H1 (cell line): ENCODE results near the gene DTD1. TPM values are rescaled to one million over a fixed set of nuclear protein-coding genes. Genes with fewer than 3 reads are reported as not detected.

ENCODE experiments used
- CTCF ChIA-PET: fragments of 300-600 bp; sonication (Branson Sonifier 250); formaldehyde crosslinking; loops from one replicate; lab custom pipeline; 2021; ENCODE audit not compliant: partially characterized antibody; lab: Charles Lee
- POLR2A ChIA-PET: fragments of 300-600 bp; sonication (Branson Sonifier 250); formaldehyde crosslinking; loops from one replicate; lab custom pipeline; 2021; ENCODE audit warnings: inconsistent platforms; ENCODE audit not compliant: partially characterized antibody; lab: Charles Lee
- DNase-seq, 2 experiments: peaks; one replicate each; pipeline versions ENCODE4 v3.0.0 to v3.0.0-alpha.2; 2010 to 2022; ENCODE audit warnings: low spot score in 2 of 2, low read depth in 1 of 2, mixed read lengths in 1 of 2
- FAIRE-seq: peaks from 2 replicates; lab custom pipeline; 2011; peaks lifted over from hg19 to GRCh38; lab: Jason Lieb, UNC
- H2AFZ ChIP-seq: 2 replicates; pipeline ENCODE4 v1.8.1; 2012; ENCODE audit warnings: low read length, inconsistent platforms
- H2AK5ac ChIP-seq: 2 replicates; pipeline ENCODE4 v1.6.1; 2013; ENCODE audit warnings: low read depth, low read length
- H2BK120ac ChIP-seq: replicated peaks from 2 replicates; pipeline ENCODE3; 2013; ENCODE audit warnings: low read depth, low read length, inconsistent platforms
- H2BK12ac ChIP-seq: 2 replicates; pipeline ENCODE4 v1.6.1; 2013; ENCODE audit warnings: low read depth, low read length
- H2BK15ac ChIP-seq: 2 replicates; pipeline ENCODE4 v1.6.1; 2013; ENCODE audit warnings: low read length
- H2BK20ac ChIP-seq: 2 replicates; pipeline ENCODE4 v1.6.1; 2013; ENCODE audit warnings: low read length
- H2BK5ac ChIP-seq: 2 replicates; pipeline ENCODE4 v1.6.1; 2013; ENCODE audit warnings: low read depth, low read length
- H3K14ac ChIP-seq: 2 replicates; pipeline ENCODE4 v1.6.1; 2013; ENCODE audit warnings: inconsistent platforms; ENCODE audit not compliant: insufficient read length
- H3K18ac ChIP-seq: 2 replicates; pipeline ENCODE4 v1.6.1; 2013; ENCODE audit warnings: low read length; ENCODE audit errors: extremely low read depth
- H3K23ac ChIP-seq: 2 replicates; pipeline ENCODE4 v1.6.1; 2013; ENCODE audit warnings: inconsistent platforms; ENCODE audit not compliant: insufficient read length
- H3K23me2 ChIP-seq: 2 replicates; pipeline ENCODE4 v1.6.1; 2013; ENCODE audit warnings: low read depth, low read length
- H3K27ac ChIP-seq: 2 replicates; pipeline ENCODE4 v1.6.1; 2011; ENCODE audit warnings: low read depth, low read length, inconsistent platforms
- H3K27me3 ChIP-seq, 4 experiments: replicated peaks in 1 of 4; 1 replicate in 1 of 4; 2 replicates in 3 of 4; pipeline versions ENCODE4 v1.6.1 to v1.8.1; 2011 to 2013; ENCODE audit warnings: low read length in 3 of 4, mild to moderate bottlenecking in 3 of 4, inconsistent platforms in 2 of 4, mixed read lengths in 2 of 4, moderate library complexity in 1 of 4; ENCODE audit not compliant: control insufficient read depth in 3 of 4, insufficient read depth in 3 of 4; ENCODE audit errors: extremely low read depth in 1 of 4
- H3K36me3 ChIP-seq, 4 experiments: 2 replicates each; pipeline versions ENCODE4 v1.6.1 to v1.8.1; 2011 to 2013; ENCODE audit warnings: mild to moderate bottlenecking in 4 of 4, low read length in 3 of 4, moderate library complexity in 2 of 4, control low read depth in 1 of 4, inconsistent platforms in 1 of 4; ENCODE audit not compliant: insufficient read depth in 4 of 4, control insufficient read depth in 2 of 4
- H3K4ac ChIP-seq: replicated peaks from 2 replicates; pipeline ENCODE3; 2013; ENCODE audit warnings: low read length, low read depth, mixed read lengths, inconsistent platforms; ENCODE audit not compliant: insufficient read length
- H3K4me1 ChIP-seq, 4 experiments: replicated peaks in 1 of 4; 1 replicate in 1 of 4; 2 replicates in 3 of 4; pipeline versions ENCODE4 v1.6.1 to v1.8.1; 2011 to 2013; ENCODE audit warnings: low read length in 3 of 4, inconsistent platforms in 2 of 4, mixed read lengths in 1 of 4; ENCODE audit not compliant: insufficient read depth in 4 of 4, control insufficient read depth in 3 of 4
- H3K4me2 ChIP-seq, 2 experiments: 2 replicates each; pipeline versions ENCODE4 v1.6.1 to v1.8.1; 2011 to 2013; ENCODE audit warnings: low read depth in 2 of 2, low read length in 2 of 2, control low read depth in 1 of 2, inconsistent platforms in 1 of 2, mild to moderate bottlenecking in 1 of 2; ENCODE audit not compliant: insufficient read depth in 1 of 2
- H3K4me3 ChIP-seq, 4 experiments: fragments of 200-600, 300-600 bp in 1 of 4; sonication (generic), shearing (Covaris generic), sonication (Bioruptor Twin) in 1 of 4; 2 replicates each; pipeline versions ENCODE4 v1.5.1 to v1.8.1; 2011 to 2016; ENCODE audit warnings: low read length in 4 of 4, low read depth in 3 of 4, control low read depth in 2 of 4, inconsistent platforms in 2 of 4, mild to moderate bottlenecking in 2 of 4, mixed read lengths in 1 of 4, moderate library complexity in 1 of 4; ENCODE audit not compliant: insufficient read depth in 2 of 4; ENCODE audit errors: extremely low read depth in 1 of 4
- H3K56ac ChIP-seq: replicated peaks from 2 replicates; pipeline ENCODE3; 2013; ENCODE audit warnings: low read depth, mild to moderate bottlenecking, mixed read lengths, low read length, inconsistent platforms; ENCODE audit not compliant: insufficient read length
- H3K79me1 ChIP-seq: 2 replicates; pipeline ENCODE4 v1.6.1; 2013; ENCODE audit warnings: low read depth, low read length, control low read depth
- H3K79me2 ChIP-seq, 2 experiments: 2 replicates each; pipeline versions ENCODE4 v1.6.1 to v1.8.1; 2012 to 2013; ENCODE audit warnings: low read length in 2 of 2, mild to moderate bottlenecking in 2 of 2, inconsistent platforms in 1 of 2; ENCODE audit not compliant: insufficient read depth in 2 of 2, control insufficient read depth in 1 of 2
- H3K9ac ChIP-seq, 4 experiments: replicated peaks in 1 of 4; 1 replicate in 1 of 4; 2 replicates in 3 of 4; pipeline versions ENCODE4 v1.6.1 to v1.8.1; 2011 to 2013; ENCODE audit warnings: low read depth in 3 of 4, low read length in 3 of 4, control low read depth in 2 of 4, mild to moderate bottlenecking in 2 of 4, moderate library complexity in 2 of 4, inconsistent platforms in 1 of 4; ENCODE audit errors: extremely low read depth in 1 of 4
- H3K9me3 ChIP-seq, 2 experiments: 2 replicates each; pipeline versions ENCODE4 v1.6.1 to v1.8.1; 2012 to 2013; ENCODE audit warnings: mild to moderate bottlenecking in 2 of 2, moderate library complexity in 2 of 2, control low read depth in 1 of 2, inconsistent platforms in 1 of 2, low read depth in 1 of 2, low read length in 1 of 2, mixed read lengths in 1 of 2; ENCODE audit not compliant: insufficient read depth in 2 of 2
- H4K20me1 ChIP-seq, 2 experiments: replicated peaks in 1 of 2; 2 replicates each; pipeline versions ENCODE3 to v1.8.1; 2011 to 2013; ENCODE audit warnings: inconsistent platforms in 2 of 2, low read length in 2 of 2, mild to moderate bottlenecking in 1 of 2; ENCODE audit not compliant: insufficient read depth in 2 of 2, control insufficient read depth in 1 of 2
- H4K5ac ChIP-seq: 2 replicates; pipeline ENCODE4 v1.6.1; 2013; ENCODE audit warnings: low read length, low read depth, mixed read lengths, inconsistent platforms; ENCODE audit not compliant: insufficient read length
- H4K8ac ChIP-seq: 2 replicates; pipeline ENCODE4 v1.8.0; 2013; ENCODE audit warnings: mild to moderate bottlenecking, moderate library complexity, low read length, inconsistent platforms; ENCODE audit not compliant: insufficient read depth; ENCODE audit errors: extremely low read depth
- H4K91ac ChIP-seq: replicated peaks from 2 replicates; pipeline ENCODE3; 2013; ENCODE audit warnings: low read length, mixed read lengths, inconsistent platforms; ENCODE audit not compliant: insufficient read length
- ATF3 ChIP-seq: IDR thresholded peaks from 2 replicates; pipeline ENCODE4 v1.6.1; 2011; ENCODE audit warnings: low read depth, mild to moderate bottlenecking, low read length; ENCODE audit not compliant: insufficient read depth
- EZH2 ChIP-seq: fragments of 200-600 bp; sonication (generic); IDR thresholded peaks from 2 replicates; pipeline ENCODE4 v1.7.1; 2012; ENCODE audit warnings: low read depth, mild to moderate bottlenecking, moderate library complexity, low read length, inconsistent platforms; ENCODE audit not compliant: severe bottlenecking
- GTF2F1 ChIP-seq: IDR thresholded peaks from 2 replicates; pipeline ENCODE4 v1.6.1; 2012; ENCODE audit warnings: low read depth, low read length, improper control_type of control experiment, borderline replicate concordance
- KDM1A ChIP-seq: fragments of 200-600, 300-600 bp; sonication (generic); IDR thresholded peaks from 2 replicates; pipeline ENCODE4 v1.7.1; 2016; ENCODE audit warnings: mild to moderate bottlenecking, low read length, borderline replicate concordance
- KDM4A ChIP-seq: IDR thresholded peaks from one replicate; pipeline ENCODE4 v1.7.1; 2012; ENCODE audit warnings: low read depth, mild to moderate bottlenecking, moderate library complexity, low read length, inconsistent platforms; ENCODE audit not compliant: severe bottlenecking
- KDM5A ChIP-seq: fragments of 200-600 bp; IDR thresholded peaks from 2 replicates; pipeline ENCODE4 v1.7.1; 2012; ENCODE audit warnings: mild to moderate bottlenecking, low read length, inconsistent platforms, mixed read lengths
- MAX ChIP-seq: IDR thresholded peaks from 2 replicates; pipeline ENCODE4 v1.6.1; 2012; ENCODE audit warnings: inconsistent platforms
- RBBP5 ChIP-seq: IDR thresholded peaks from 2 replicates; pipeline ENCODE4 v1.7.1; 2012; ENCODE audit warnings: low read depth, mild to moderate bottlenecking, inconsistent platforms, low read length, moderate library complexity, borderline replicate concordance
- RNF2 ChIP-seq: fragments of 200-900, 300-1000 bp; sonication (generic); IDR thresholded peaks from 2 replicates; pipeline ENCODE4 v1.7.1; 2016; ENCODE audit warnings: borderline replicate concordance, low read depth, mild to moderate bottlenecking, antibody characterized with exemption, low read length; ENCODE audit not compliant: poor library complexity, severe bottlenecking; ENCODE audit errors: missing control alignments
- SIX5 ChIP-seq: IDR thresholded peaks from 2 replicates; pipeline ENCODE4 v1.6.1; 2011; ENCODE audit warnings: mild to moderate bottlenecking, low read depth, low read length
- SP2 ChIP-seq: IDR thresholded peaks from 2 replicates; pipeline ENCODE4 v1.6.1; 2012; ENCODE audit warnings: mild to moderate bottlenecking, low read length, inconsistent platforms
- TBP ChIP-seq: IDR thresholded peaks from 2 replicates; pipeline ENCODE4 v1.6.1; 2011; ENCODE audit warnings: low read depth, low read length, improper control_type of control experiment
- TEAD4 ChIP-seq: IDR thresholded peaks from 2 replicates; pipeline ENCODE4 v1.6.1; 2012; ENCODE audit warnings: low read depth, low read length, inconsistent platforms, mixed read lengths
- WGBS, 2 experiments: shearing (Covaris generic) in 1 of 2; methylation state at CpG; one replicate each; pipeline versions ENCODE4 v1.1.6 to v1.1.7; 2013 to 2015; ENCODE audit warnings: low lambda C conversion rate in 2 of 2, mixed read lengths in 2 of 2, inconsistent platforms in 1 of 2, low coverage in 1 of 2, missing lambda C conversion rate in 1 of 2; ENCODE audit not compliant: insufficient replicate concordance in 2 of 2, insufficient coverage in 1 of 2, insufficient read length in 1 of 2; ENCODE audit errors: extremely low coverage in 1 of 2, missing lambda C conversion rate in 1 of 2; 5-methylcytosine and 5-hydroxymethylcytosine counted together
- polyA plus RNA-seq, 7 experiments: library from polyadenylated mRNA; depleted of rRNA in 3 of 7; stranded (reverse) in 5 of 7; unstranded in 2 of 7; fragments of >200 nt in 5 of 7; fragments of 200-250 nt in 2 of 7; gene quantifications; 1 replicate in 5 of 7; 2 replicates in 1 of 7; 4 replicates in 1 of 7; pipeline versions ENCODE4 v1.2.1 to v1.2.3, GENCODE V29; 2011 to 2013; ENCODE audit warnings: missing spikeins in 2 of 7, mixed read lengths in 2 of 7
- total RNA-seq: library from RNA; stranded (reverse); fragmentation: NEBNext Ultra II Directional; extraction: Animal tissue kit (Norgen Biotek cat#: 25700); gene quantifications from 2 replicates; pipeline ENCODE4 v1.2.1, GENCODE V29; 2021

DTD1 gene
- total and polyA plus RNA-seq, 2 of the 8 experiments (the other 6 are each of a cell fraction or from before 2014, with no cell fraction given), result 49.7 to 66.6 TPM

- Histone ChIP-seq H4K91ac (no peak overlapping the region), H3K4ac (no peak overlapping the region), H2AFZ (no peak overlapping the region), H3K14ac (no peak overlapping the region), H4K20me1 (no peaks in the 10 kb centered on the region), H3K9me3 (no peaks in the 10 kb centered on the region), H3K56ac (no peak overlapping the region), H2BK20ac (no peak overlapping the region), H3K18ac (no peak overlapping the region), H4K5ac (no peak overlapping the region), H2BK120ac (no peak overlapping the region), H3K23ac (no peak overlapping the region), H3K9ac (no peak overlapping the region), H2BK12ac (no peak overlapping the region), H2BK5ac (no peak overlapping the region), H4K8ac (no peak overlapping the region), H3K4me3 (no peak overlapping the region), H2AK5ac (no peak overlapping the region), H3K4me1 (peaks cover 0 to 4% (median 0%) of the 10 kb centered on the region in 4 experiments; a peak in 2 of 7 replicates), H3K36me3 (no peaks in the 10 kb centered on the region), H3K27ac (no peak overlapping the region), H3K79me2 (no peaks in the 10 kb centered on the region), H3K27me3 (no peaks in the 10 kb centered on the region; a peak in 1 of 7 replicates), H3K23me2 (no peaks in the 10 kb centered on the region), H3K79me1 (no peaks in the 10 kb centered on the region), H2BK15ac (no peak overlapping the region), H3K4me2 (no peak overlapping the region)
- no peak for DNase-seq
- FAIRE-seq, result no peak
- ChIA-PET CTCF (interaction anchor here (1.2 to 1.5 kb wide), 2 partner anchors 8 to 52 kb away, joined by 3 to 4 read pairs; partner anchors contain the start of gene DTD1), POLR2A (interaction anchor here (0.7 to 2.0 kb wide), 2 partner anchors 9 to 11 kb away, joined by 3 to 9 read pairs; no protein-coding TSS in a partner anchor)
- 91% methylated on average over 4 of the region's 4 CpGs; no CpG with 5 or more reads in 1 of the 2 experiments for WGBS, 2 experiments
- TF ChIP-seq KDM5A (no peak), KDM1A (no peak), ATF3 (no peak), KDM4A (no peak), SIX5 (no peak), TBP (no peak), TEAD4 (no peak), RNF2 (no peak), MAX (no peak), GTF2F1 (no peak), SP2 (no peak), EZH2 (no peak), RBBP5 (no peak)
Measured at GRCh38 chr20:18580012-18580411, 7.8 kb upstream of the DTD1 start.
